ENCODE results near the gene SPATA31C1. TPM values are rescaled to one million over a fixed set of nuclear protein-coding genes. Genes with fewer than 3 reads are reported as not detected.

SPATA31C1 gene
- total and polyA plus RNA-seq, 7 donors, result not detected

DNA sequence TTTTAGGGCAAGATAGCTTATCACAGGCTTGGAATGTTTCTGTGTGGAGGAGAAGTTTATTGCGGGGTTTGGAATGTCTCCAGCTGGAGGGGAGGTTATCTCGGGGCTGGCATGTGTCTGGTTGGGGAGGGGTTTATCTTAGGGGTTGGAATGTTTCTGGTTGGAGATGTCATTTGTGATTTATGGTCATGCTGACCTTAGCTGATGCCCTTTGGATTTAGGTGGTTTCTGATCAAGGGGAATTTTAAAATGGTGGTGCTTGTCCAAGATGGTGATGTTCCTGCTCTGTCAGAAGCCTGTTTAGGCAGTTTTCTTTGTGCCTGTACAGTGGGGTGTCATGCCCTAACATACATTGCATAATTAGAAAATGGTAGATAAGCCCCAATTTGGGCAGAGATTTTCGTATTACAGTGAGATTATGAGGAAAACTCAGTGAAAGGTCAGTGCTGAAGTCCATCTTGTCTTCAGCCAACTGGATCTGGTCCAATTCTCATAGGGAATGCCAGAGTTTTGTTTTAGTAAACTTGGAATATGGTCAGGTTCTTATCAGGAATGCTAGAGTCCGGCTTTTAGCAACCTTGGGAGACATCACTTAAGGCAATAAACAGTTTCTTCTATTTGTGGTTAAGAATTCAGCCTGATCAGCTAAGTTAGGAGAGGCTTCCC, 42.3 kb downstream of the SPATA31C1 start:
- 39 to 46% (median 46%) methylated on average over 4 of the region's 4 CpGs for WGBS, 3 donors
- DNase-seq (no peak), ATAC-seq (no peak)
- Histone ChIP-seq H3K36me3 (ENCODE audit: insufficient read depth in 1 of 2, low read depth in 1 of 2) (no peaks in the 10 kb centered on the region), H3K4me1 (no peaks in the 10 kb centered on the region), H3K27ac (no peak overlapping the region), H3K27me3 (ENCODE audit: insufficient read depth in 3 of 3, low read length in 2 of 3) (no peaks in the 10 kb centered on the region), H3K9me3 (no peaks in the 10 kb centered on the region), H3K4me3 (no peak overlapping the region)
- intact Hi-C loops (cut with DNase I), result no loop called here
- TF ChIP-seq CTCF (IDR thresholded peaks at IDR 0.05), result no peak

DNA sequence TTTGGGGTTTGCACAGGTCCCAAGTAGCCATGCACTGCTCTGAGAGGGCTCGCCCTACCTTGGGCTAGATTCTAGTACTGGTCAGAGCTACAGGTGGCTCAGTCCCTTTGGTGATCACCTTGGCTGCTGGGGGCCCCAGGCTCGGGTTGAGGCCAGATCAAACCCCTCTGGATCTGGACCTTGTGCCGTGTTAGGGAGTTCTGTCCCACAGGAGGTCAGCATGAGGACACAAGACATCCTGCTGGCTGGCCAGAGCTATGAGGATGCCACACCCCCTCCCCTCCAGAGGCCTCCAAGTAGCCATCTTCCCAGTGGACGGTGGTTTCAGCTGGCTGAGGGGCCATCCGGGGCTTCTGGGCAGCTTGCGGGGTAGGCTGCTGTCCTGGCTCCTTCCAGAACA, 46.0 kb downstream of the SPATA31C1 start:
- intact Hi-C loops (cut with DNase I), result no loop called here
- no peaks in the 10 kb centered on the region for H3K4me1 ChIP-seq
- no peak for DNase-seq

GRCh38 chr9:87964826-87965225, 47.1 kb downstream of the SPATA31C1 start:
- DNase-seq (no peak), ATAC-seq (no peak)
- 63 to 79% (median 66%) methylated on average over 4 of the region's 4 CpGs for WGBS, 3 donors
- peaks cover 0 to 8% of the 10 kb centered on the region in 2 donors for H3K36me3 ChIP-seq (ENCODE audit: insufficient read depth in 1 of 2, low read depth in 1 of 2)
- TF ChIP-seq CTCF (IDR thresholded peaks at IDR 0.05), result no peak
- intact Hi-C loops (cut with DNase I), result no loop called here
- no peak overlapping the region for H3K4me3 ChIP-seq
- no peak overlapping the region for H3K27ac ChIP-seq
- no peaks in the 10 kb centered on the region for H3K9me3 ChIP-seq
- no peaks in the 10 kb centered on the region for H3K27me3 ChIP-seq (ENCODE audit: insufficient read depth in 3 of 3, low read length in 2 of 3)
- no peaks in the 10 kb centered on the region for H3K4me1 ChIP-seq

More for the DNA sequence above, 46.0 kb downstream of the SPATA31C1 start:
- H3K27me3 ChIP-seq (ENCODE audit: insufficient read depth in 3 of 3, low read length in 2 of 3), result no peaks in the 10 kb centered on the region
- no peaks in the 10 kb centered on the region for H3K9me3 ChIP-seq
- no peak overlapping the region for H3K4me3 ChIP-seq
- no peak overlapping the region for H3K27ac ChIP-seq
- peaks cover 0 to 8% of the 10 kb centered on the region in 2 donors for H3K36me3 ChIP-seq (ENCODE audit: insufficient read depth in 1 of 2, low read depth in 1 of 2)
- ATAC-seq, result no peak
- WGBS, 3 donors, result 77 to 80% (median 77%) methylated on average over 5 to 6 of the region's 6 CpGs
- TF ChIP-seq CTCF (IDR thresholded peaks at IDR 0.05), result no peak

DNA sequence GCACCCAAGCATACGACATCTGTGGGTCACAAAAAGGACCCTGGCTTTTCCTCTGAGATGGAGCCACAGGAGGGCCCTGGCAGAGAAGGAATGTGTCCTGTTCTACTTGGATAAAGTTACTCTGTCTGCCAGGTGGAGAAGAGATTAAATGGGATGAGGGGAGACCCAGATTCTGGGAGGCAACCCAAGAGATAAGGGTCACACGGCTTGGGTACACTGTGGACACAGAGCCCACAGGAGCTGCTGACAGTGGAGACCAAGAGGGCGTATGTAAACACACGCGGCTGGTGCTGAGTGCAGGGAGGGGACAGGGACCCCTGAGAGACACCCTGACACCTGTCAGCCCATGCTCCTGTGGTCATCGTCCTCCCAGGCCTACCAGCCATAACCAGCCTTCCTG, 50.4 kb downstream of the SPATA31C1 start:
- Histone ChIP-seq H3K27me3 (ENCODE audit: insufficient read depth in 3 of 3, low read length in 2 of 3) (no peaks in the 10 kb centered on the region), H3K27ac (no peak overlapping the region), H3K36me3 (ENCODE audit: insufficient read depth in 1 of 2, low read depth in 1 of 2) (peaks cover 0 to 8% of the 10 kb centered on the region in 2 donors), H3K4me3 (no peak overlapping the region), H3K4me1 (no peaks in the 10 kb centered on the region), H3K9me3 (no peaks in the 10 kb centered on the region)
- DNase-seq (no peak), ATAC-seq (no peak)
- WGBS, 3 donors, result 81 to 90% (median 83%) methylated on average over 6 of the region's 6 CpGs
- intact Hi-C loops (cut with DNase I), result no loop called here
- TF ChIP-seq CTCF (IDR thresholded peaks at IDR 0.05), result no peak

- WGBS, 3 donors, result 94 to 99% (median 95%) methylated on average over 9 to 10 of the region's 10 CpGs
- peaks cover 0 to 8% of the 10 kb centered on the region in 2 donors for H3K36me3 ChIP-seq (ENCODE audit: insufficient read depth in 1 of 2, low read depth in 1 of 2)
- intact Hi-C loops (cut with DNase I), result no loop called here
These were observed 52.8 kb downstream of the SPATA31C1 start for GRCh38 chr9:87970602-87971001.

More at GRCh38 chr9:87970602-87971001, 52.8 kb downstream of the SPATA31C1 start:
- H3K4me3 ChIP-seq, result no peak overlapping the region
- no peaks in the 10 kb centered on the region for H3K27me3 ChIP-seq (ENCODE audit: insufficient read depth in 3 of 3, low read length in 2 of 3)
- DNase-seq, result no peak
- no peaks in the 10 kb centered on the region for H3K9me3 ChIP-seq
- H3K4me1 ChIP-seq, result no peaks in the 10 kb centered on the region
- H3K27ac ChIP-seq, result no peak overlapping the region
- ATAC-seq, result no peak
- no peak for TF ChIP-seq CTCF (IDR thresholded peaks at IDR 0.05)
